RPMI7951 (cell line): ENCODE data around the gene ATP10A. TPM values are rescaled to one million over a fixed set of nuclear protein-coding genes. Genes with fewer than 3 reads are reported as not detected.

Experiments used
- DNase-seq: peaks from one replicate; pipeline ENCODE4 v3.0.0-alpha.2; 2012; ENCODE audit warnings: low read depth
- total RNA-seq: library from RNA; depleted of rRNA; stranded (reverse); fragments of >200 nt; shearing (Covaris generic); gene quantifications from 2 replicates; pipeline ENCODE4 v1.2.3, GENCODE V29; 2014

The ATP10A gene
- total RNA-seq, 1 experiment from 2014 or later = not detected

DNA sequence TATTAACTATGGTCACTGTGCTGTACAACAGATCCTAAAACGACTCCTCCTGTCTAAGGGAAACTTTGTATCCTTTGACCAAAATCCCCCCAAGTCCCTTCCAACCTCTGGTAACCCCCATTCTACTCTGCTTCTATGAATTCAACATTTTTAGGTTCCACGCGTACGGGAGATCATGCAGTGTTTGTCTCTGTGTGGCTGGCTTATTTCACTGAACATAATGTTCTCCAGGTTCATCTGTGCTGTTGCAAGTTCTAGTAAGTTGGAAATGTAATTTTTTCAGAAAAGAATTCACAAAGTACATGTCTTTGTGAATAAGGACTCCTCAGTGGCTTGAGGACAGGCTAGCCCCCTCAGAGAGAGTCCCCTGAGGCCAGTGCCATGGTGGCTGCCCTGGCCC lies 66.1 kb downstream of the ATP10A start:
- no peak for DNase-seq

DNA sequence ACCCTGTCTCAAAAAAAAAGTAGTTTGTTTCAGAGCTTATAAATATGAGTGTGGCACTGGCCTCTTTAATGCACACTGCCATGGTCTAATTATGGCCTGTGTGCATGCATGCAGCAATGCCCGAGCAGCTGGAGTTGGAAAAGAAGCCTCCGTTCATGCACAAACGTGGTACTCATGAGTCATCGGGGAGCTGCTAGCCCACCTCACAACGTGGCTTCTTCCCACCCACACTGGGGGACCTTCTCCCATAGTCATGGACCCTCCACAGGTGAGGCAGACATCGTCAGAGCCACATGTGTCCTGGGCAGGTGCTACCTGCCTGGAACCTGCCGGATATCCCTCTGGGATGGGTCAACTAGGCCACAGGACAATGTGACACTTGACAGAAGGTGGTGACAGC lies 66.7 kb downstream of the ATP10A start:
- no peak for DNase-seq

DNA sequence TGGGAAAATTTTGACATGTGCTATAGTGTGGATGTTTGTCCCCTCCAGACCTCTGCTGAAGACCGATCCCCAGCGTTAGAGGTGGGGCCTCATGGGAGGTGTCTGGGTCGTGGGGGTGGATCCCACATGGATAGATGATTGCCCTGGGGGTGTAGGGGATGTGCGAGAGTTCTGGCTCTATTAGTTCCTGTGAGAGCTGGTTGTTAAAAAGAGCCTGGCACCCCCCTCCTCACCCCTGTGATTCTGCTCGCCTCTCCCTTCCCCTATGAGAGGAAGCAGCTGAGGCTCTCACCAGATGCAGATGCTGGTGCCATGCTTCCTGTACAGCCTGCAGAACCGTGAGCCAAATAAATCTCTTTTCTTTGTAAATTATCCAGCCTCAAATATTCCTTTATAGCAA lies 67.4 kb downstream of the ATP10A start:
- no peak for DNase-seq

DNA sequence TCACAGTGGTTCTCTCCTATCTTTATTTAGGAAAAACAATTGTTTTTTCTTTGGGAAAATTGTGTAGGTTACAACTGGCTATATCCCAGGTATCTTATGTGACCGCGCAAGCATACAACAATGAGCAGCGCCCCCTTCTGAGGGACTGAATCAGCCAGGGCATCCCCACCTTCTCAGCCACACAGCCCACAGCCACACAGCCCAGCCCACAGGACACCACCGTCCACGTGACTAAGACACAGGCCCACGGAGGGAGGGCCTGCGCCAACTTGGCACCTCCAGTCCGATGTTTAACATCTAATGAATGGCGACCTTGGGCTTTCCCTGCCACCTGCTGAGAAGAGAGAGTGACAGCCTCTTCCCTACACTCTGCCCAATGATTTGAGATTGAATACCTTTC lies 68.1 kb downstream of the ATP10A start:
- no peak for DNase-seq

DNA sequence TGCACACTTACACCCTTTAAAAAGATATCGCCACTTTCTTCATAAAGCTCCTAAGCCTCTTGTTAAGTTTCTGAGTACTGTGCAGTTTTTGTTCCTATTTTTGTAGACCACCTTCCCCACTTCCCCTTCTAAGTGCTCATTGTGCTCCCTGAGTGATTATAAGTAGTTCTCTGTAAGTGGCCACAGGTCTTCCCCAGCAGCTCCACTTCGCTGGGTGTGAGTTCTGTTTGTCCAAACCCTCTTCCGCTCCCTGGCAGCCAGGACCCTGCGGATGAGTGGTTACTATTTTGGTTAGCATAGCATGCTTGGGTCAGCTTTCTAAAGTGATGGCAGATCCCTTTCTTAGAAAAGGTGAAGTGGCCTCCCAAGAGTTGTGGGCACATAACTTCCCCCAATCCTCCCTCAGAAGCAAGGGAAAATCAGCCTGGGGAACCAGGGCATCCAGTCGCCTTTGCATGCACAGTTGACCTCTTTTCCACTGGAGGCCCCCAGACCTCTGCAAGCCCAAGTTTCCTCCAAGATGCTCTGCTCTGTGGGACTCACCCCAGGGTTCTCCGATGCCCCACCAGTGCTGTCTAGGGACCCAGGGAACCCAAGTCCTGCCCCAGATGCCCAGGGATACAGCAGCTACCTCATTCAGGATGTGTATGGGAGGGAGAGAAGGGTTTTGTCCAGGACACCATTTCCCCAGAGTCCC lies 69.6 kb downstream of the ATP10A start:
- no peak for DNase-seq

DNA sequence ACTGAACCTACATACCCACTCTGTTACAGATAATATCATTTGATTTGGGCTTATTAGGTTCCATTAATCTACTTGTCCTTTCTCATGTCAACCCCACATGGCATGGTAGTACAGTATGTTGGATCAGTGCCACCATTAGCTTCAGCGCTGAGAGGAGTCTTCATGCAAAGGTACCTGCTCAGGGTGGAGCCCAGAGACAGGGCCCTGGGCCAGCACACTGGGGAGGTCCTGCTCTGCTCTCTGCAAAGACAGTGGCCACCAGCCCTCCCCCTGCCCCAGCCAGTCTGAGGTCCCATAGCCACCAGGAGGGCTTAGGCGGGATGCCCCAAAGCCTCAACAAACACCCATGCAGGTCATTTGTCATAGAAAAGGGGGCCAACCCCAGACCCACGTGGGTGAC lies 71.0 kb downstream of the ATP10A start:
- no peak for DNase-seq

DNA sequence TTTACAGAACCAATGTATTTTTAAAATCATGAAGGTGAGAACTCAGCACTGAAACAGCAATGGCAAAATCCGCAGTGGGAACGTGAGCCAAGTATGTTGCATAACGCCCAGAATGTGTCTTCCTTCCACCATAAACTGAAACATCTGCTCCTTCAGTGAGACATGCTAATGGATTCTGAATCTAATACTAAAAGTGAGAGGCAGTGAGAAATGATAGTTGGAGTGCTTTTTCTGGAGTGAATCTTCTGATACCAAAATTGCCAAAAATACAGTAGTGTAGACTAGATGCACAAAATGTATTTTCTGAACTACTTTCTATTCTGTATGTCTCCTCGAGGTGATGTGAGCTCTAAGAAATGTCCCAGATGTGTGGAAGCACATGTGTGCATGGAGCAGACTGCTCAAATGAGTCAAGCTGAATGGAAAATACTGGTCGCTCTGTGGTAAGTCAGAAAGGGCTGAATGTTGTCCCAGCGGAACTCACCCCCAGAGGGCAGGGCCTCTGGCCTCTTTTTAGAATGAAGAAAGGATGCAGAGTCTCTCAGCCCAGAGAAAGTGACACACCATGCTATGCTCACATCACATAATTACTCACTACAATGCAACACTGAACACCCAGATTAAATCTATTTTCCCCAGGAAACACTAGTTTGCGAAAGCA lies 73.0 kb downstream of the ATP10A start:
- no peak for DNase-seq

DNA sequence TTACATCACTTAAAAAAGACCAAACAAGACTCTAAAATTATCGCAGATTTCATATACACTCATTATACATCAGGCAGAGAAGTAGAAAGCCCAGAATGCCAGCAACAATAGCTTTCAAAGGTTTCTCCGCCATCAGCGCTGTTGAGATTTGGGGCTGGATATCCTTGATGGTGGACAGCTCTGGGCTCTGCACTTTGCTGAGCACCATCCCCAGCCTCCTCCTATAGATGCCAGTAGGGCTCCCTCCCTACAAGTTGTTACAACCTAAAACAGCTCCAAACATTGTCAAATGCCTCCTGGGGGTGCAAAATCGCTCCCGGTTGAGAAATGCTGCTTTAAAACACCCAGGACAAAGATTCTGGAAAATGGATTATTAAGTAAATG lies 73.5 kb downstream of the ATP10A start:
- no peak for DNase-seq

DNA sequence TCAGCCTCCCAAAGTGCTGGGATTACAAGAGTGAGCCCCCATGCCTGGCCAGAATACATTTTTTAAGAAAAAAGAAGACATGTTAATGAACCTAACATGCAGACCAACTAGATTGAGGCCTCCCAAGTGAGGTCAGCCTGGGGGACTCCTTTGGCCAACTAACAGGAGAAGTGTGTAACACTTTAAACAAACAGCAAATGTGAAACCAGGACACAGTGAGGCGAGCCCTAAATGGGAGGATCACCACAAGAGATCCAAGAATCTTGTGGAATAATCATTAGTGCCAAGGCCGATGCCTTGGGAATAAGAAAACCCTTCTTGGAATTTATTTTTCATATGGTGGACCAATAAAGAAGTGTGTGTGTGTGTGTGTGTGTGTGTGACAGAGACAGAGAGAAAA lies 73.9 kb downstream of the ATP10A start:
- no peak for DNase-seq

DNA sequence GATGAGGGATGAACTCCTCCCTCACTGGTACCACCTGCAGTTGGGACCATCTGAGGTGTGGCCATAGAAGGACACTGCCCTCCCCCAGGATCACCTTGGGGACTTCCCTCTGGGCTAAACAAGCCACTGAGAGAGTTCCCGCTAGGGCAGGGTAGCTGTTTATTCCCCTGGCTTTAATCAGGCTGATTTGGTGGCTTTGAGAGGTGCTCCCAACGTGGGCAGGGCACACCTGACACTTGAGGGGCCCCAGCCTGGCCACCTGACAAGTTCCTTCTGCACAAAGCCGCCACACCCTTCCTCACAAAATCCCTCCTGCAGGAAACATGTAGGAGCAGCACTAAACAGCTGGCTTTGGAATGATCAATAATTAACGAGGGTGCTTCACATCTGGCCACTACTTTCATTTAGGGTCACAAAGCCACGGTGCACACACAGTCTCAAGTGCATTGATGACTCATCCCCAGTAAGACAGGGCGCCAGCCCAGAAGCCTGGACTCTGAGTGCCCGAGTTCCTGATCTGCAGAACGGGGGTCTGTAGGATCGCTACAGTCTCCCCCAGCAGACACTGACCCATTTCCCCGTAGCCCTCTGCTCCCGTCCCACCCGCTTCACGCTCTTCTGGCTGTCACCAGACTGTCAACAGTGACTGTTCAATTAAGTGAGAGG lies 75.1 kb downstream of the ATP10A start:
- DNase-seq = no peak

DNA sequence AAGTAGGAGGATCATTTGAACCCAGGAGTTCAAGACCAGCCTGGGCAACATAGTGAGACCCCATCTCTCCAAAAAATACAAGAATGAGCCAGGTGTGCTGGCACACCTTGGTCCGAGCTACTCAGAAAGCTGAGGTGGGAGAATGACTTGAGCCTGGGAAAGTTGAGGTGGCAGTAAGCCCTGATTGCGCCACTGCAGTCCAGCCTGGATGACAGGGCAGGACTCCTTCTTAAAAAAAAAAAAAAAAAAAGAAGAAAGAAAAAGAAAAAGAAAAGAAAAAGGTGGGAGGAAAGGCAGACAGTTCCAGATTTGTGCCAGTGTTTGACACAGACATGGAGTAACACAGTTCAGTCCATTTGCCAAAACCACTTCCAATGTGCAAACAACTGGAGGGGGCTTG lies 75.7 kb downstream of the ATP10A start:
- no peak for DNase-seq

DNA sequence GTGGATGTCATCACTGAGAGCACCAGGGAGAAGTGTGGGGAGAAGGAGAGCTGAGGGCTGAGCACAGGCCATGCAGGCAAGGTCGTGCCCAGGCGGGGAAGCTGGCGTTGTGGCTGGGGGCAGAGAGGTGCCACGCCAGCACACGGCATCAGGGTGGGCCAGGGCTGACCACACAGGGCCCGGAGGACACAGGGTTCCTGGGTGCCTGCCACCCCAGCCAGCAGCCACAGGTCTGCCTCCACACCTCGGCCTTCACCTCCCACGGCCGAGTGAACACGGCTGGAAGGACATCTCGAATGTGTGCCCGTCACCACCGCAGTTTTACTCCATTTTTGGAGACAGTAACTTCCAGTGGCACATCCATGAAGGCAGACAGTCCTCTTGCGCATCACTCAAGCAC lies 77.1 kb downstream of the ATP10A start:
- DNase-seq = no peak

DNA sequence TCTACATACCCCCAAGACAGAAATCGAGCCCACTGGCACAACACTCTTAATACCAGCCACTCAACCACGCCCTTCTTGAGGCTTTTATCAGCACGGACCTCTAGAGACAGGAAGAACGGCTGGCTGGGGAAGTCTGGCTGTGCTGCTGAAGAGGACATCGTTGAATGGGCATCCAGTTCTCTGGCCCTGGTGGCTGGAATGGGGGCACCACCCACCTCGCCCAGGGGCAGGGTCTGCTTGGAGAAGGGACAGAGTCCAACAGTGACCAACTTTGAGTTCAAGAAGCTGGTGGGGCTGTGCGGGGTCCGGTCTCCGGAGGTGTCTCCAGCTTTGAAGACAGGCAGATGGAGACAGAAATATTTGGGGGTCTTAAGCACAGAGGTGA lies 77.5 kb downstream of the ATP10A start:
- DNase-seq = no peak

DNA sequence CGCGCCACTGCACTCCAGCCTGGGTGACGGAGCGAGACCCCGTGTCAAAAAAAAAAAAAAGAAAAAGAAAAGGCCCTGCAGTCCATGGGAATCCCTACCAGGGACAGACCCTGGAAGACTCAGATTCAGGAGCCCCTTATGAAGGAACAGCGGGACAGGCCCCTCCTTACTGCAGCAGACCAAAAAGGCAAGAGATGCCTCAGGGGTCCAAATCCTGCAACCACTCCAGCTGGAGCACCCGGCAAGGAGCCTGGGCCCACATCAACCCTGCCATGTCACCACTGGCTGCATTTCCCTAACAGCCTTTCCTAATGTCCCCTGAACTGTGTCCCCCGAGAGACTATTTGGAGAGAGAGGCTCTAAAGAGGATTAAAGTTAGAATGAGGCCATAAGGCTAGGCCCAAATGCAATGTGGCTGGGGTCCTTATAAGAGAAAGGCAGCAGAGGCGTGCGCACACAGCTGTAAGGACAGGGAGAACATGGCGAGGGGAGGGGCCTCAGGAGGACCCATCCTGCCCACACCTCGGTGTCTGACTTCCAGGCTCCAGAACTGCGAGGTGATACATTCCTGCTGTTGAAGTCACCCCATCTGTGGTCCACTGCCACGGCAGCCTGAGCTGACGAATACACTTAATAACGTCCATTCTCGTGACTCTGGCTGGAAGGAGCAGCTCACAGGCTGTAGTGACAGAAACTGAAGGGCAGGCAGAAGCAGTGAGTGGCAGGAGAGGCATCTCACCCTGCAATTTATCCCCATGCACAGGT lies 78.1 kb downstream of the ATP10A start:
- no peak for DNase-seq

DNA sequence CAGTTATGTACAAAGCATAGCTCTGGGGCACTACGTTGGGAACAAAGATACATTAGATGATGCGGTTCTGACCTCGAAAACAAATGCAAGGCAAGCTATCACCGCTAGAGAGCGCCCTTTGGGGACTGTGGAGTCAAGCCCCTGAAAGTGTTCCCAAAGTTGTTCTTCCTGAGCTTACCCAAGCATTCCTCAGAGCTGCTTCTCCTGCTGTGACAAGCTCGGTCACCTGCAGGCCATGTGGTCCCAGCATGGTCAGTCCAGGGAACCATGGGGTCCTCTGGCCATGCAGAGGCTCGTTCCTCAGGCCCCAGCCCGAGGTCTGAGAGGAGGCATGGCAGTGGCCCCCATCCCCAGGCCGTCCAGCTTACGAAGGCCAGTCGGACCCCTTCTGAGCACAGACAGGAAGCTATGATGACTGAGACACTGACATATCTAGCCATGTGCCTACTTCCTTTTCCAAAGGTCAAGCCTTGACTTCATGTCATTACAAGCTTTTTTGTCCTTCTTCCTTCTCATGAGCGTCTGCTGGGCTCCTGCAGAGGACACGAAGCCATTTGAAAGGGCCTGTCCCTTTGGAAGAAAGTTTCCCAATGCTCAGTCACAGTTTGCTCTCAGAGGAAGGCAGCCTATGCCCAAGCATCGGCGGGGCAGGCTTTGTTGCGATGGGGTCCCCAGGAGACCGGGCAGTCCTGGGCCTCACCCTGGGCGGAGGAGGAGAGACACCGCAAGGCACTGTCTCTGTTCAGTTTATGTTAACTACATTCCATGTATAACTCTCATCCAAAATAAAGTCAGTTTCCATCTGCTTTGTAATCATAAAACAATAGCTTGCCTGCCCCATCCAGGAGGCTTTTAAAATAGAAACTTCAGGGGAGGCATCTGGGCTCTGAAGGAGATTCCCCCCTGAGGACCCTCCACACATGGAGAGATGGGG lies 79.3 kb downstream of the ATP10A start:
- no peak for DNase-seq

DNA sequence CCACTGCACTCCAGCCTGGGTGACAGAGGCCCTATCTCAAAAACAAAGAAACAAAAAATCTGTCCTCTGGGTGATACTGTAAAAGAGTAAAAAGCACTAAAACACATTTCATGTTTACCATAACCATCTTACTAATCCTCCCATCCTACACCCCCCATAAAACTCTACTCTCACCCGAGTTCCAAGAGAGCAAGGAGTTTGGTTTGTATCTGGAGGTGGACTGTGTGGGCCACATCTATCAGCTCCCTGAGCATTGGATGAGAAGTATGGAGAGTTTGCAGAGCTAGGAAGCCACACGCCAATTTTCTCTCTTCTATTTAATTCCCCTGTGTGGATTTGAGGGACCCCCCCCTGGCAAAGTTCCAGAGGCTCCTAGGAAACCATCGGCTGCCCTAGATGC lies 80.0 kb downstream of the ATP10A start:
- DNase-seq = no peak

DNA sequence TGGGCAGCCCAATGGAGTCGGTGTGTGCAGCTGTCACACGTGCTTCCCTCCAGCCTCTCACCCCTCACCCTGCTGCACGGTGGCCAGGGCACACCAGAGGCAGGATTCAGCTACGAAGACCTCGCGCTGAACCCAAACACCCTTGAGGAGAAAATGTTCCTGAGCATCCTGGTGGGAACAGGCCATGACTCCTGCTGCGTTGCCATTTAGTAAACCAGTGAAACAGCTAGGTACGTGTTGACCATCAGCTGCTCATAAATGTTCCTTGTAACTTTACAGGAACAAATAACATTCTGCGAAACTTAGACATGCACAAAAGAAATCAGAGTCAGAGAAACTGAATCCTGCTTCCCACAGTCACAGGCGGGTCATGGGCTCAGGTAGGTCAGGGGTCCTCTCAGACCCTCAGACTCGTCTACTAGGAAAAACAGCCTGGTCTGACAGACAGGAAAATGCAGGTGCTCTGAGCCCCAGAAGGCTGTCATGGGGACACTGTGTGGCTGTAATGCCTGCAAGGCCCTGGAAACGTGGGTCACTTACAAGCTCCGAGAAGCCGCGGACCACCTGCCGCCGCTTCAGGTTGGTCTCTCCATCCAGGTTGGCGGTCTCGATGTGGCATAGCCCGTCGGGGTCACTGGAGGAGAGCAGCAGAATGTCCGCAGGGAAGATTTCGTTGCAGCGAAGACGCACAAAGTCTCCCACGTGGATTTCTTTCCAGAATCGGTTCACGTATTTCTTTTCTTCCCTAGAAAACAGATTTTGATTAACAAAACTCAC lies 82.5 kb downstream of the ATP10A start:
- DNase-seq = no peak

DNA sequence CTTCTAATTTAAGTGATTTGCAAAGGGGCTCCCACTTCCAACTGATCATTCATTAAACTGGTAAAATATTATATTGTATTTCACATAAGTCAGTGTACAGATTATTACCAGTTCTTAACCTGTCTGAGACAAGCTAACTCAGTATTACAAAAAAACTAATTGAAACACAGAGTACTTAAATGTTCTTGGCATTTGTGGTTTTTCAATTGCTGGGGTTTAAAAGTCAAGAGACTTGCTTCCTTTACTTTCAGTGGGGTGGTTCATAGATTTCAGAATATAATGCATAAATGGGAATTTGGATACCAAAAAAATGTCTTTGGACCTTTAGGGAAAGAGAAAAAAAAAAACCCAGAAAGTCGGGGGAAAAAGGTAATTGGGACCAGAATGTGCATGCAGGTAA lies 85.0 kb downstream of the ATP10A start:
- no peak for DNase-seq

DNA sequence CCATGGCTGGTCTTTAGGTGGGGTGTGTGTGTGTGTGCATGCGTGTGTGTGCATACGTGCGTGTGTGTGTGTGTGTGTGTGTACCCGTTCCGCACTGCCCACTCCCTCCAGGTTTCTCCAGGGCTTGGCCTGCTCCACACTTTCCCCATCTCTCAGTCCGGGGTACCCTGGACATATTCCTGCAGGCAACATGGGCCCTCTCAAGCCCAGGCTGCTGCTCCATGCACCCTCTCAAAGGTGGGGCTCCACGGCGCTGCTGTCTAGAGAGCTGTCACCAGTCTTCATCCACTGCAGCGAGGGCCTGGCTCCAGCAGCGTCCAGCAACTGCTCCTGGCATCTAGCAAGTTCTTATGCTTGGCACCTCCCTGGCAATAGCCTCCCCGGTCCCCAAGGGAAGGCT lies 86.1 kb downstream of the ATP10A start:
- DNase-seq = no peak

DNA sequence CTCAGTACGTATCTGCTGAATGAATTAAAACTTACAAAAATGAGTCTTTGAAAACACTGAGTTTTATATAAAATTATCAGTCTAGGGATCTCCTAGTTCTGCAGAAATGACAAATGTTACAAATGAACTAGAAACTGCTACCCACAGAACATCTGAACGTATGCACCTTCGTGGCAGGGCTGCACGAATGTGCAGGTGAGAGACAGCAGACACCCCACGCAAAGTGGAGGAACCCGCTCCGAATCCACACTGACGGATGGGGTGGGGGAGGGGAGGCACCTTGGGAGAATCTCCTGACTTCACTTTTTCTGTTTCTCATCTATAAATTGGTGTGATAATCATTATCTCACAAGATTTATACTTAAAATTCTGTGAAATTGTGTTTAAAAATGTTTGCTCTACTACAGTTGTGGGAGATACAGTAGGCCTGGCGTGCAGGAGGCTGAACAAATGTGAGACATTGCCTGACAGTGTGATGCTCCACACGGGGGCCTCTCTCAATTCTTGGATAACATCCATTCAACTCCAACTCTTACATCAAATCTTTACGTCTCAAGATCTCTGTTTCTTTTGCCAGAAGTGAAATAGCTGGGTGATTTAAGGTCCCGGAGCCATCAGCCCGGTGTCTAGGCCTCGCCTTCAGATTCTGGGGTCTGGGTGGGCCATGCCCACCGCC lies 86.9 kb downstream of the ATP10A start:
- DNase-seq = no peak
